Gastrocnemius medialis (tissue), 4 donors: ENCODE results near the gene CD19. TPM values are rescaled to one million over a fixed set of nuclear protein-coding genes. Genes with fewer than 3 reads are reported as not detected.

ENCODE experiments used
- ATAC-seq, 2 donors: fragments of 150-250 bp; one replicate each; pipeline ENCODE4 v1.9.1; 2016
- DNase-seq, 2 donors: peaks; one replicate each; pipeline ENCODE4 v3.0.0-alpha.2; 2019
- H3K27ac ChIP-seq, 4 donors: fragments of 200-600 bp; sonication (generic); 1 replicate in 1 of 4; 2 replicates in 3 of 4; pipeline ENCODE4 v1.5.1; 2016 to 2018; ENCODE audit warnings: mild to moderate bottlenecking in 2 of 4, moderate library complexity in 1 of 4
- H3K27me3 ChIP-seq, 3 donors: fragments of 200-600 bp; sonication (generic) in 2 of 3; 1 replicate in 1 of 3; 2 replicates in 2 of 3; pipeline versions ENCODE4 v1.5.1 to v1.6.0; 2016 to 2019; ENCODE audit warnings: mild to moderate bottlenecking in 1 of 3, moderate library complexity in 1 of 3
- H3K36me3 ChIP-seq, 2 donors: fragments of 200-600 bp; sonication (generic) in 1 of 2; one replicate each; pipeline ENCODE4 v1.5.1; 2017 to 2018
- H3K4me1 ChIP-seq, 2 donors: fragments of 200-600 bp; sonication (generic) in 1 of 2; one replicate each; pipeline ENCODE4 v1.5.1; 2016 to 2017; ENCODE audit warnings: mild to moderate bottlenecking in 2 of 2
- H3K4me3 ChIP-seq, 4 donors: fragments of 200-600 bp; sonication (generic) in 3 of 4; 1 replicate in 1 of 4; 2 replicates in 3 of 4; pipeline ENCODE4 v1.5.1; 2016 to 2019; ENCODE audit warnings: mild to moderate bottlenecking in 2 of 4
- H3K9me3 ChIP-seq, 3 donors: fragments of 200-600 bp; sonication (generic) in 2 of 3; 1 replicate in 1 of 3; 2 replicates in 2 of 3; pipeline ENCODE4 v1.5.1; 2016 to 2019
- CTCF ChIP-seq, 5 experiments: fragments of 450-650 bp in 3 of 5; fragments of 200-600 bp in 2 of 5; sonication (generic) in 2 of 5; IDR thresholded peaks in 4 of 5; conservative IDR thresholded peaks in 1 of 5; 1 replicate in 4 of 5; 2 replicates in 1 of 5; pipeline ENCODE4 v1.5.1; 2016 to 2019; ENCODE audit warnings: antibody characterized with exemption in 5 of 5, mild to moderate bottlenecking in 3 of 5, moderate library complexity in 3 of 5
- POLR2A ChIP-seq, 2 donors: fragments of 450-650 bp; IDR thresholded peaks; one replicate each; pipeline ENCODE4 v1.6.1; 2017; ENCODE audit warnings: antibody characterized with exemption in 2 of 2, mild to moderate bottlenecking in 2 of 2, moderate library complexity in 2 of 2
- in situ Hi-C, 4 donors: fragments of 200-750 bp; cut with MboI; loops; one replicate each; pipeline versions ENCODE4 v1.15.0 to v1.8.0; 2017; ENCODE audit warnings: low sequenced_read_pairs in 4 of 4
- intact Hi-C: fragments of 100-400 bp; cut with DNase I; formaldehyde crosslinking; loops from one replicate; pipeline ENCODE4 v1.15.1; 2023; ENCODE audit warnings: low total_unique reads
- total RNA-seq, 4 donors: library from RNA; depleted of rRNA; stranded (reverse); fragments of >200 nt; gene quantifications; one replicate each; pipeline versions ENCODE4 v1.1.0 to v1.2.3, GENCODE V29; 2016

CD19 gene
- total RNA-seq, 4 donors from 2014 or later = not detected

GRCh38 chr16:28930203-28930602 lies 1.6 kb upstream of the CD19 start:
- no peaks in the 10 kb centered on the region for H3K9me3 ChIP-seq
- no peaks in the 10 kb centered on the region for H3K36me3 ChIP-seq
- TF ChIP-seq POLR2A (IDR thresholded peaks at IDR 0.05) = no peak
- no peak for TF ChIP-seq CTCF (IDR thresholded peaks at IDR 0.05 in 4 of 5, conservative IDR thresholded peaks at IDR 0.05 in 1 of 5)
- intact Hi-C loops = no loop called here
- H3K27ac ChIP-seq = no peak overlapping the region
- ATAC-seq = no peak
- in situ Hi-C loops = no loop called here
- peaks cover 4 to 5% of the 10 kb centered on the region in 2 donors for H3K4me1 ChIP-seq
- no peak overlapping the region for H3K4me3 ChIP-seq
- no peak for DNase-seq
- no peaks in the 10 kb centered on the region for H3K27me3 ChIP-seq

- Histone ChIP-seq H3K27ac (no peak overlapping the region), H3K27me3 (no peaks in the 10 kb centered on the region), H3K36me3 (no peaks in the 10 kb centered on the region), H3K9me3 (no peaks in the 10 kb centered on the region), H3K4me3 (no peak overlapping the region), H3K4me1 (peaks cover 4 to 5% of the 10 kb centered on the region in 2 donors)
- no peak for DNase-seq
- intact Hi-C loops = no loop called here
- TF ChIP-seq CTCF (IDR thresholded peaks at IDR 0.05 in 4 of 5, conservative IDR thresholded peaks at IDR 0.05 in 1 of 5) (no peak), POLR2A (IDR thresholded peaks at IDR 0.05) (no peak)
- ATAC-seq = no peak
- in situ Hi-C loops = no loop called here
Observed at GRCh38 chr16:28930652-28931051, 1.1 kb upstream of the CD19 start.

- no peak overlapping the region for H3K27ac ChIP-seq
- H3K27me3 ChIP-seq = no peaks in the 10 kb centered on the region
- intact Hi-C loops = no loop called here
- in situ Hi-C loops = no loop called here
- no peaks in the 10 kb centered on the region for H3K9me3 ChIP-seq
- ATAC-seq = no peak
- no peaks in the 10 kb centered on the region for H3K4me1 ChIP-seq
- no peak for TF ChIP-seq CTCF (IDR thresholded peaks at IDR 0.05 in 4 of 5, conservative IDR thresholded peaks at IDR 0.05 in 1 of 5)
- TF ChIP-seq POLR2A (IDR thresholded peaks at IDR 0.05) = no peak
- no peak overlapping the region for H3K4me3 ChIP-seq
- H3K36me3 ChIP-seq = no peaks in the 10 kb centered on the region
- DNase-seq = no peak
Observed at GRCh38 chr16:28932339-28933141, 769 bp downstream of the CD19 start.

GRCh38 chr16:28933171-28933570 lies 1.4 kb downstream of the CD19 start:
- no peak overlapping the region for H3K4me3 ChIP-seq
- no peak for TF ChIP-seq CTCF (IDR thresholded peaks at IDR 0.05 in 4 of 5, conservative IDR thresholded peaks at IDR 0.05 in 1 of 5)
- no peak for ATAC-seq
- no peak overlapping the region for H3K27ac ChIP-seq
- in situ Hi-C loops (no loop called here), intact Hi-C loops (no loop called here)
- no peaks in the 10 kb centered on the region for H3K4me1 ChIP-seq
- H3K9me3 ChIP-seq = no peaks in the 10 kb centered on the region
- no peak for DNase-seq
- no peaks in the 10 kb centered on the region for H3K36me3 ChIP-seq
- H3K27me3 ChIP-seq = no peaks in the 10 kb centered on the region

GRCh38 chr16:28935346-28935745 lies 3.6 kb downstream of the CD19 start:
- Histone ChIP-seq H3K27me3 (no peaks in the 10 kb centered on the region), H3K4me1 (no peaks in the 10 kb centered on the region), H3K9me3 (no peaks in the 10 kb centered on the region), H3K4me3 (no peak overlapping the region), H3K27ac (no peak overlapping the region), H3K36me3 (no peaks in the 10 kb centered on the region)
- intact Hi-C loops = no loop called here
- ATAC-seq = no peak
- no peak for DNase-seq
- TF ChIP-seq CTCF (IDR thresholded peaks at IDR 0.05 in 4 of 5, conservative IDR thresholded peaks at IDR 0.05 in 1 of 5) (no peak), POLR2A (IDR thresholded peaks at IDR 0.05) (no peak)
- in situ Hi-C loops = no loop called here
